Activated T-helper 1 cell treated with anti-CD3 and anti-CD28 coated beads, Interleukin-12 subunit alpha, Interleukin-12 subunit beta, Interleukin-2, Interleukin-4 antibody, amounts not matched to agents 30 ng/mL and 10 ng/mL and 1 ng/mL, durations not matched to agents 14 hours and 24 hours and 36 hours (primary cell): ENCODE results near the gene DGAT2. TPM values are rescaled to one million over a fixed set of nuclear protein-coding genes. Genes with fewer than 3 reads are reported as not detected.

ENCODE experiments used
- DNase-seq: peaks from one replicate; pipeline ENCODE4 v3.0.0; 2021; ENCODE audit warnings: low spot score
- H3K27ac Mint-ChIP-seq: one replicate; pipeline ENCODE4 v1.8.0; 2021; ENCODE audit warnings: mild to moderate bottlenecking, mixed read lengths
- H3K27me3 Mint-ChIP-seq: one replicate; pipeline ENCODE4 v1.8.0; 2022; ENCODE audit warnings: mild to moderate bottlenecking, moderate library complexity, mixed read lengths; ENCODE audit not compliant: insufficient read depth
- H3K36me3 Mint-ChIP-seq: one replicate; pipeline ENCODE4 v1.8.0; 2021; ENCODE audit warnings: low read depth, mixed read lengths
- H3K4me1 Mint-ChIP-seq: one replicate; pipeline ENCODE4 v1.8.0; 2021; ENCODE audit warnings: low read depth, mixed read lengths
- H3K4me3 Mint-ChIP-seq: one replicate; pipeline ENCODE4 v1.8.0; 2021; ENCODE audit warnings: mild to moderate bottlenecking, moderate library complexity, mixed read lengths
- H3K9me3 Mint-ChIP-seq: one replicate; pipeline ENCODE4 v1.8.0; 2021; ENCODE audit warnings: mixed read lengths
- intact Hi-C: fragments of 100-400 bp; cut with micrococcal nuclease; formaldehyde crosslinking; loops from one replicate; pipeline ENCODE4 v1.15.1; 2024
- total RNA-seq: library from RNA; stranded (reverse); gene quantifications from 2 replicates; pipeline ENCODE4 v1.2.3, GENCODE V29; 2022

DGAT2 gene
- total RNA-seq, 1 donor from 2014 or later = 9.8 TPM

DNA sequence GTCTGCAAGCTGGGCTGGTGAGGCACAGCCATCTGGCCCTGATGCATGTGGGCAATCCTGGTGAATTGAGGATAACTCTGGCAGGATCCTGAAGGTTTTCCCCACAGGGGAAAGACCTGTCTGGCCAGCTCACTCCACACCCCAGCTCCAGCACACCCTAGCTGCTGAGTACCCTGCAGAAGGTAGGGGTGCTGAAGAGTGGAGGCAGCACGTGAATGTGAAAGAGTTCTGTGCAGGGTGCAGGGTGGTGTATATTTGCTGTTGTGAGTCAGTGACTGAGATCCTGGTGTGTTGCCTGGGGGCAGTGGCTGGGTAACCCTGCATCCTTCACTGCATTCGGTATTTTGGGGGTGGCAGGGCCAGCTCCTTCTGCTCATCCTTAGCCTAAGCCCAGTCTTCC is 22.4 kb downstream of the DGAT2 start:
- H3K27ac Mint-ChIP-seq = no peak overlapping the region

DNA sequence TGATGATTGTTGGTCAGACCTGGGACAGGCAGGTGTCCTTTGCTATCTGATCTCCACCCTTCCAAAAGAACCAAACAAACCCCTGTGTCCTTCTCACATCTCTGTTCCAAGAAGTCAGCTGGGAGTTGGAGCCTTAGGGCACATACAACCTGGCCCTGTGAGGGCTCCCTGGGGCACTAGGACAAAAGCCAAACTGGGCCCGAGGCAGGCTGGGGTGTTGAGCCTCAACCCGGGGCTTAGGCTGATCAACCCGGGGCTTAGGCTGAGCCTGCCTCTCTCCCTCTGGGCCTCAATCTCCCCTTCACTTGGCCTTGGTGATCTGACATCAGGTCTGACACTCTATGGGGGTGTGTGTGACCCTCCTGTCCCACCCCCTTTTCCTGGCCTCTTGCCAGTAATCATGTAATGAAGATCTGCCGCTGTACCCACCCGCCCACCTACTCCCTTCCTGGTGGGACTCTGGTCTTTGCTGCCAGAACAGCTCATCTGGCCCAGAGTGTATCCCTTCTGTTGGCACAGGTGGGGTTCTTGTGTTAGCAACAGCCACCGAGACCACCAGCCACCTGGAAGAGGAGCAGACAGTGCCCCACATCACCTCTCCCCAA is 23.7 kb downstream of the DGAT2 start:
- H3K4me3 Mint-ChIP-seq = no peak overlapping the region
- intact Hi-C loops = no loop called here
- no peaks in the 10 kb centered on the region for H3K9me3 Mint-ChIP-seq

More for the DNA sequence above, 22.4 kb downstream of the DGAT2 start:
- DNase-seq = no peak
- peaks cover 1% of the 10 kb centered on the region for H3K36me3 Mint-ChIP-seq
- H3K4me3 Mint-ChIP-seq = no peak overlapping the region
- H3K27me3 Mint-ChIP-seq = peaks cover 2% of the 10 kb centered on the region
- H3K9me3 Mint-ChIP-seq = no peaks in the 10 kb centered on the region
- intact Hi-C loops = no loop called here
- no peaks in the 10 kb centered on the region for H3K4me1 Mint-ChIP-seq

GRCh38 chr11:75792997-75793800 is 24.6 kb downstream of the DGAT2 start:
- H3K27ac Mint-ChIP-seq = no peak overlapping the region
- intact Hi-C loops = no loop called here
- no peaks in the 10 kb centered on the region for H3K4me1 Mint-ChIP-seq
- H3K9me3 Mint-ChIP-seq = no peaks in the 10 kb centered on the region
- H3K27me3 Mint-ChIP-seq = no peaks in the 10 kb centered on the region
- H3K4me3 Mint-ChIP-seq = no peak overlapping the region
- no peak for DNase-seq
- H3K36me3 Mint-ChIP-seq = peaks cover 1% of the 10 kb centered on the region

More for the DNA sequence above, 23.7 kb downstream of the DGAT2 start:
- H3K36me3 Mint-ChIP-seq = peaks cover 1% of the 10 kb centered on the region
- H3K27ac Mint-ChIP-seq = no peak overlapping the region
- H3K27me3 Mint-ChIP-seq = peaks cover 2% of the 10 kb centered on the region
- no peak for DNase-seq
- H3K4me1 Mint-ChIP-seq = no peaks in the 10 kb centered on the region

DNA sequence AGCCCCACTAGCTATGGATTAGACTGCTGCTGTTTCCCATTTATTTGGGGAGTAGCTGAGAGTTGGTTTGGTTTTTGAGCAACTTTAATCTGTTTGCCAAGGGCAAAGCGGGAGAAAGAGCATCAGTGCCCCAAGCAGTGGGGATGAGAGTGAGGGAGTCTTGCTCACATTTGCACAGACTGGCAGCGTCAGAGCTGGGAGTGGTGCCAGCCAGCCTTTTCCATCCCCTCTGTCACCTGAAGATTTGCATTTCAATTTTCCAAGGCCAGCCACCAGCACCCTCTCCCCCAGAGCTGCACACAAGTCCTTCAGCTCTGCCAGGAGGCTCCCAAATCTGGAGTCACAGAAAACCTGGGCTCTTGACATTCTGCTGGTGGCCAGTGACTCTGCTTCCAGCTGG is 25.4 kb downstream of the DGAT2 start:
- Mint-ChIP-seq H3K27me3 (no peaks in the 10 kb centered on the region), H3K9me3 (no peaks in the 10 kb centered on the region), H3K4me1 (no peaks in the 10 kb centered on the region), H3K4me3 (no peak overlapping the region), H3K27ac (no peak overlapping the region), H3K36me3 (no peaks in the 10 kb centered on the region)
- intact Hi-C loops = no loop called here
- no peak for DNase-seq

GRCh38 chr11:75795276-75796090 is 26.9 kb downstream of the DGAT2 start:
- H3K9me3 Mint-ChIP-seq = no peaks in the 10 kb centered on the region

DNA sequence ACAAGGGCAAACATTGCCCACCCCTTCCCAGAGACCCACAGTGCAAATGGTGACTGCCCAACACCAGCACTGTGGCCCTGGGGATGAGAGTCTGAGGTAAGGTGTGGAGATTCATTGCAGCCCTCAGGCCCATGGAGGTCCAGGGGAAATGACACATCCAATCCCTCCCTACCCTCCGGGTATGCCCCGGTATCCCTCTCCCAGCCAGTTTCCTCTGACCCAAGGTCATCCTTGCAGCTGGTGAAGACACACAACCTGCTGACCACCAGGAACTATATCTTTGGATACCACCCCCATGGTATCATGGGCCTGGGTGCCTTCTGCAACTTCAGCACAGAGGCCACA is 27.5 kb downstream of the DGAT2 start:
- H3K4me1 Mint-ChIP-seq = peaks cover 6% of the 10 kb centered on the region
- H3K36me3 Mint-ChIP-seq = no peaks in the 10 kb centered on the region
- no peak overlapping the region for H3K27ac Mint-ChIP-seq
- H3K4me3 Mint-ChIP-seq = no peak overlapping the region
- DNase-seq = no peak
- no peaks in the 10 kb centered on the region for H3K27me3 Mint-ChIP-seq
- intact Hi-C loops = no loop called here
- no peaks in the 10 kb centered on the region for H3K9me3 Mint-ChIP-seq

More at GRCh38 chr11:75795276-75796090, 26.9 kb downstream of the DGAT2 start:
- Mint-ChIP-seq H3K27me3 (no peaks in the 10 kb centered on the region), H3K36me3 (no peaks in the 10 kb centered on the region), H3K4me1 (no peaks in the 10 kb centered on the region), H3K27ac (no peak overlapping the region), H3K4me3 (no peak overlapping the region)
- intact Hi-C loops = no loop called here
- DNase-seq = no peak

- Mint-ChIP-seq H3K36me3 (no peaks in the 10 kb centered on the region), H3K9me3 (no peaks in the 10 kb centered on the region), H3K4me3 (no peak overlapping the region), H3K27ac (no peak overlapping the region), H3K27me3 (no peaks in the 10 kb centered on the region), H3K4me1 (peaks cover 14% of the 10 kb centered on the region)
- DNase-seq = no peak
- intact Hi-C loops = no loop called here
Measured at GRCh38 chr11:75797116-75797515, 28.5 kb downstream of the DGAT2 start.

GRCh38 chr11:75797792-75798191 is 29.2 kb downstream of the DGAT2 start:
- Mint-ChIP-seq H3K4me3 (no peak overlapping the region), H3K4me1 (peaks cover 14% of the 10 kb centered on the region), H3K27ac (no peak overlapping the region), H3K27me3 (no peaks in the 10 kb centered on the region), H3K9me3 (no peaks in the 10 kb centered on the region), H3K36me3 (no peaks in the 10 kb centered on the region)
- intact Hi-C loops = no loop called here
- DNase-seq = no peak

DNA sequence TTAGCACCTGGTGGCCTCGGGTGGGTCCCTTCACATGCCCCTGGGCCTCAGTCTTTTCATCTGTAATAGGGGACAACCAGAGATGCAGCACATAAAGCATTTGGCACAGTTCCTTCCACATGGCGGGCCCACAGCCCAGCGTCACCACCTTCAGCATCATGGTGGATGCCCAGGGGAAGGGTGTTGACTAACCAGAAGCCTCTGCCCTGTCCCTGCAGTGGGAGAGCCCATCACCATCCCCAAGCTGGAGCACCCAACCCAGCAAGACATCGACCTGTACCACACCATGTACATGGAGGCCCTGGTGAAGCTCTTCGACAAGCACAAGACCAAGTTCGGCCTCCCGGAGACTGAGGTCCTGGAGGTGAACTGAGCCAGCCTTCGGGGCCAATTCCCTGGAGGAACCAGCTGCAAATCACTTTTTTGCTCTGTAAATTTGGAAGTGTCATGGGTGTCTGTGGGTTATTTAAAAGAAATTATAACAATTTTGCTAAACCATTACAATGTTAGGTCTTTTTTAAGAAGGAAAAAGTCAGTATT is 31.6 kb downstream of the DGAT2 start:
- Mint-ChIP-seq H3K9me3 (no peaks in the 10 kb centered on the region), H3K27me3 (no peaks in the 10 kb centered on the region), H3K4me1 (peaks cover 14% of the 10 kb centered on the region), H3K4me3 (no peak overlapping the region), H3K36me3 (no peaks in the 10 kb centered on the region), H3K27ac (no peak overlapping the region)
- intact Hi-C loops = no loop called here
- DNase-seq = no peak

DNA sequence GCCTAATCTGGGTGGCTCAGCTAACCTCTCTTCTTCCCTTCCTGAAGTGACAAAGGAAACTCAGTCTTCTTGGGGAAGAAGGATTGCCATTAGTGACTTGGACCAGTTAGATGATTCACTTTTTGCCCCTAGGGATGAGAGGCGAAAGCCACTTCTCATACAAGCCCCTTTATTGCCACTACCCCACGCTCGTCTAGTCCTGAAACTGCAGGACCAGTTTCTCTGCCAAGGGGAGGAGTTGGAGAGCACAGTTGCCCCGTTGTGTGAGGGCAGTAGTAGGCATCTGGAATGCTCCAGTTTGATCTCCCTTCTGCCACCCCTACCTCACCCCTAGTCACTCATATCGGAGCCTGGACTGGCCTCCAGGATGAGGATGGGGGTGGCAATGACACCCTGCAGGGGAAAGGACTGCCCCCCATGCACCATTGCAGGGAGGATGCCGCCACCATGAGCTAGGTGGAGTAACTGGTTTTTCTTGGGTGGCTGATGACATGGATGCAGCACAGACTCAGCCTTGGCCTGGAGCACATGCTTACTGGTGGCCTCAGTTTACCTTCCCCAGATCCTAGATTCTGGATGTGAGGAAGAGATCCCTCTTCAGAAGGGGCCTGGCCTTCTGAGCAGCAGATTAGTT is 32.3 kb downstream of the DGAT2 start:
- Mint-ChIP-seq H3K4me3 (no peak overlapping the region), H3K9me3 (no peaks in the 10 kb centered on the region), H3K4me1 (peaks cover 14% of the 10 kb centered on the region), H3K27me3 (no peaks in the 10 kb centered on the region), H3K27ac (no peak overlapping the region), H3K36me3 (no peaks in the 10 kb centered on the region)
- no peak for DNase-seq
- intact Hi-C loops = no loop called here

DNA sequence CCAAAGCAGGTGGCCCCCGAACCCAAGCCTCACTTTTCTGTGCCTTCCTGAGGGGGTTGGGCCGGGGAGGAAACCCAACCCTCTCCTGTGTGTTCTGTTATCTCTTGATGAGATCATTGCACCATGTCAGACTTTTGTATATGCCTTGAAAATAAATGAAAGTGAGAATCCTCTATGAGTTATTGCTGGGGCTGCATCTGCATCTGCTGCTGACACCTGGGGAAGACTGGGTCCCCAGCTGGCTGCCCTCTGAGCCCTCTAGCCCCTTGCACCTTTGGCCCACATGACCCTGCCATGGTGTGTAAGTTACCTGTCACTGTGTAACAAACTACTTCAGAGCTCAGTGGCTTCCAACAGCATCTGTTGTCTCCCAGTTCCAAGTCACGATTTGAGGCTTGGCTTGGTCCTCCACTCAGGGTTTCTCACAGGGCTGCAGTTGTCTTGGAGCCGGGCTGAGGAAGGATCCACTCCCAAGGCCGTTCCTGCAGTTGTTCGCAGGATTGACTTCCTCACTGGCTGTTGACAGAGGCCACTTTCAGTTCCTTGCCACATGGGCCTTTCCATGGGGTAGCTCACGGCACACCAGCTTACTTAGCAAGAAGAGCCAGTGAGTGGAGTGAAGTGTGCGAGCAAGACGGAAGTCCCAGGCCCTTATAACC is 32.9 kb downstream of the DGAT2 start:
- DNase-seq = no peak
- Mint-ChIP-seq H3K9me3 (no peaks in the 10 kb centered on the region), H3K27ac (no peak overlapping the region), H3K27me3 (peaks cover 2% of the 10 kb centered on the region), H3K4me1 (peaks cover 14% of the 10 kb centered on the region), H3K4me3 (no peak overlapping the region), H3K36me3 (no peaks in the 10 kb centered on the region)
- intact Hi-C loops = no loop called here
